Stimulated activated CD4-positive, alpha-beta T cell treated with anti-CD3 and anti-CD28 coated beads, Interleukin-4, amount 100 ng/mL, for 24 hours (primary cell): ENCODE measurements around the gene CAMTA1.

Experiments used
- DNase-seq: peaks from one replicate; pipeline ENCODE4 v3.0.0-alpha.2; 2020

The CAMTA1 gene

DNA sequence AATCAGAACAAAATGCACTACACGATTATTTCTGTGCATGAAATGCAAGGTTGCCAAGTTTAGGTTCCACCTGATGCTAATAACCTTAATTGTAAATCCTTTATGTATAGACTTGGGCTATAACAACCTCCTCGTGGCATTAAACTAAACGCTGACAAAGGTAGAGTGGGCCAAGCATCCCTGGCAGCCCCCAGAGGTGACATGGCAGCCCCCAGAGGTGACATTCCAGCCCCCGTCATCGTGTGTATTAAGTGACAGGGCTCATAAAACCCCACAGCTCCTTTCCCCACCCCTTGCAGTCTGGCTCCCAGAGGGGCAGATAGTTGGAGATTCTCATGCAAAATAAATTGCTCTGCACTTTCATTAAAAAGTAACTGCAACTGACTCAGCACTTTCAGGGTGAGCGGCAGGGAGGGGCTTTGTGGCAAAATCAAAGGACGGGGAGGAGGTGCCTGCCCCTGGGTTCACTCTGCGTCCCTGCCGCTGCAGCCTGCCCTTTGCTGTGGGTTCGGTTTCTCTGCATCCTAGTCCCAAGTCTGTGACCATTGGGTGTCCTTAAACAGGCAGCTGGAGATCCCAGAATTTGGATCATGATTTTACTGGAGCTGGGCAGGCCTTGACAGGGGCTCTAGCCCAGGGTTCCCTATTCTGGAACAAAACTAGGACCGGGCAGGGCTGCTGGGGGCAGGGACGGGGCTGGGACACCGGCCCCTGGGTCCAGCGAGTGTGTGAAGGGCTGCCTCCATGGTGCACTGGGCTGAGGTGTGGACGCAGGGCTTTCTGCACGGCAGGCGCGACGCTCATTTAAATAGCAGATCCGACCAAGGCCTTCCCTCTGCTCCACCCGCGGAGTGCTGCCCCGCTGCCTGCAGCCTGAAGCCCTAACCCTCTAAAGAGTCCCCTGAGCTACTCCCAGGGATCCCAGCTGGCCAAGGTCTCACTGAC is 751.0 kb downstream of the CAMTA1 start:
- DNase-seq = no peak

GRCh38 chr1:7536891-7537591 is 751.8 kb downstream of the CAMTA1 start:
- no peak for DNase-seq

DNA sequence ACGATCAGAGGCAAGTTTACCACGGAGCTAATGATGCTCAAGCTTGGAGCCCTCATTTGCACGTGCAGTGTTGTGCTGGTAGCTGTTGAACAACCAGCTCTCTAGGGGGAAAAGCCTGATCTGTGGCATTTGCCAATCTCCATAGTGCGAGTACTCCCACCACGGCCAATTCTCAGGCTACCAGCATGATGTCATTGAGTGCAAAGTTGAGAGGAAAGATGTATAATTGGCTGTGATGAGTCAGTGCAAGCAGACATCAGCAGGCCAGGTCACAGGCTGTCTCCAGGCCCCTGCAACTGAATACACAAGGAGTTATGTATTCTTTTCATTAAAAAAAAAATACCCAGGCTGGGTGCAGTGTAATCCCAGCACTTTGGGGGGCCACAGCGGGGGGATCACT is 752.8 kb downstream of the CAMTA1 start:
- DNase-seq = no peak

GRCh38 chr1:7538849-7539768 is 753.9 kb downstream of the CAMTA1 start:
- no peak for DNase-seq

- no peak for DNase-seq
Measured at GRCh38 chr1:7539769-7540175, 754.5 kb downstream of the CAMTA1 start.

- no peak for DNase-seq
Measured at GRCh38 chr1:7540816-7541215, 755.6 kb downstream of the CAMTA1 start.

DNA sequence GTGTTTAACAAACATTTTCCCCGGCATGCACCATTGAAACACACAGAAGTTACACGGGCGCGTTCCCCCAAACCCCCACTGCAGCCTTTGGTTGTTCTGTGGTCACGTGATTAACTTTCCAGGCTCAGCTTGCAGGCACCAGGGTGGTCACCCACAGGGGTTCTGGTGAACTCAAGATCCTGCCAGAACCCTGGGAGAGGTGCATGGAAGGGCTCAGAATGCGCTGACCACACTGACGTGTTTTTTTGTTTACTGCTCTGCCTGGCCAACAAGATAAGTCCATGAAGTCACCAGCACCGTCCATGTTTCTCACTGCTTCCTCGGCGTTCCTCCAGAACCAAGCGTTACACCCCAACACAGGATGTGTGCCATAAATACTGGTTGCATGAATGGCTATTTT is 756.4 kb downstream of the CAMTA1 start:
- no peak for DNase-seq

GRCh38 chr1:7543718-7544090 is 758.5 kb downstream of the CAMTA1 start:
- no peak for DNase-seq

DNA sequence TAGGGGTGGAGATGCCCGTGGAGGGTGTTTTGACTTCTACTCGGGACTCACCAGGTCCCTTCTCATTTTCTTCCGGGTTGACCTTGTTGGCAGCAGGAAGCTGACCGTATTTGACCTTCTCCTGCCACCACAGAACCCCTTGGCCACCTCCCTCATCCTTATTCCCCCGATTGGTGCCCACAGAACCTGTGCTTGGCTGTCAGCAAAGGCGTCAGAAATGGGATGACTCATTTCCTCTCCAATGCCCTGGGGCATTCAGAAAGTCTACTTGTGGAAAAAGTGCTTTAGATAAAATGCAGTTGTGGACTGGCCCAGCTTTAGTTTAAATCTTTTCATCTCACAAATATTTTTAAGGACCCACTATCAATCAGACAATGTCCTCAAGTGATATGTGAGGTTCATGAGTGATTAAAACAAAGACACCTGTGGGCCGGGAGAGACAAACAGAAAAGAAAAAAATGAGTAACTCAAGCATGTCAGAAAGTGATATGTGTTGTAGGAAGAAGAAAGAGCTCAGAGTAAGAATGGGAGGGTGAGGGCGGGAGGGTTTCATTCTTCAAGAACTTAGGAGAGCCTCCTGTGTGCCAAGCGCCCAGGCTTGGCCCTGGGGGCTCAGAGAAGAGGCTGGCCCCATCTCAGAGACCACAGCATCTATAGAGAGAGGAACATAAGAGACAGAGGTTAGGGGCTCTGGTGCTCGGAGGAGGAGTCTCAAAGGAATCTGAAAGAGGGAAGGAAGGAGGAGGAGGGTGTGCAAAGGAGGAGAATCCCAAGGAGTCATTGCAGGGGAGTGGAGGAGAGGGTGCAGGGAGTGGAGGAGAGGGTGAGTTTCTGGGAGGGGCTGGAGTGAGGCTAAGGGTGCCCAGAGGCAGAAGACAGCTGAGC is 764.3 kb downstream of the CAMTA1 start:
- DNase-seq = peak; percentile 26

- DNase-seq = no peak
Measured at GRCh38 chr1:7550261-7550865, 765.1 kb downstream of the CAMTA1 start.

- DNase-seq = no peak
Measured at GRCh38 chr1:7550981-7551380, 765.7 kb downstream of the CAMTA1 start.

DNA sequence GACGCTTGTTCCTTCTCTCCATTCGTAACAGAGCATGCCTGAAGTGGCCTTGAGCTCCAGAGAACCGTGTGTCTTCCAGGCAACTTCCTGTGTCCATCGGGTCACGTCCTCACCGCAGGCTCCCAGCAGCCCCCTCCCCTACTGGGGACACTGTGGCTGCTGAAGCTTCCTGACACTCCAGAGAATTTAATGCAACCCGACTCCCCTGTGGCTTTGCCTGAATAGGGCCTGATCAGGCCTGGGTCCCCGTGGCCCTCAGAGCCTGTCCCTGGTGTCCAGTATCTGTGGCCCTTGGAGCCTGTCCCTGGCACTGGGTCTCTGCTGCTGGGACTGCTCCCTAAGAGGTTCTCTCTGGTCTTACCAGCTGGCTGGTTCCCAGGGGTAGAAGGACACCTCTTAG is 766.2 kb downstream of the CAMTA1 start:
- no peak for DNase-seq

DNA sequence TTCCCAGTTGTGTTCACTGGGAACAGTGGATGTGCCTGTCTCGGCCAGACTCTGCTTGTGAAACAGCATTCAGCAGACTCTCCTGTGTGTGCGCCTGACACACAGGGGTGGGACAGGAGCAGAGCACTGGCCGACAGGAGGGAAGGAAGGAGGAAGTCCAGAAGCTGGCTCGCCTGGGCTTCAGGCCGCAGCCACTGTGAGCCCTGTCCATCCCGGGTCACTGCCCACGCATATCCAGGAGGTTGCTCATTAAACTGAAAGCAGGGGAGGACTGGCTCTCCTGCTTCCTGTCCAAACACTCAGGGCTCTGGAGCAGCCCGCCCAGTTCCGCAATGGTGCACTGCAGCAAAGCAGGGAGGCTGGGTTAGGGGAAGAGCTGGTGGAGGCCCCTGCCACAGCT is 767.1 kb downstream of the CAMTA1 start:
- DNase-seq = no peak

DNA sequence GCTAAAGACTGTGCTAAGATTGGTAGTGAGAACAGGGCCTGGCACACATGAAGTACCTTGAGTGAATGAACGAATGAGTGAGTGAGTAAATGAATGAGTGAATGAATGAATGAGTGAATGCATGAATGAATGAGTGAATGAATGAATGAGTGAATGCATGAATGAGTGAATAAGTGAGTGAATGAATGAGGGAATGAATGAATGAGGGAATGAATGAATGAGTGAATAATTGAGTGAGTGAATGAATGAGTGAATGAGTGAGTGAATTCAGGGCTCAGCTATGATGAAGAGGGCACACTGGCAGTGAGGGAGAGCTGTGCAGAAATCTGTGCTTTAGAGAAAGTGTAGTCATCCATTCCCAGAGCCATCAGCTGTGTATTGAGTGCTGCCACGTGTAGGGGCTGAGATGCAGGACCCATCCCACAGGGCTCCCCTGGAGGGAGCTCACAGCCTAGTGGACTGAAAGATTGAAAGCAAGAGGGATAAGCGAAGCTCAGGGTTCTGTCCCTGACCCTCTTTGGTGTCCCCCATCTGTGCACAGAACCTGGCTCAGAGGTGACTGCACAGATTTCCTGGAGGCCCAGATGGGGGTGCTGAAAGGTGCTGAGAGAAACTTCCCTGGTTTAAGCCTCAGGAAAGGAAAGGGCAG is 767.9 kb downstream of the CAMTA1 start:
- DNase-seq = no peak

DNA sequence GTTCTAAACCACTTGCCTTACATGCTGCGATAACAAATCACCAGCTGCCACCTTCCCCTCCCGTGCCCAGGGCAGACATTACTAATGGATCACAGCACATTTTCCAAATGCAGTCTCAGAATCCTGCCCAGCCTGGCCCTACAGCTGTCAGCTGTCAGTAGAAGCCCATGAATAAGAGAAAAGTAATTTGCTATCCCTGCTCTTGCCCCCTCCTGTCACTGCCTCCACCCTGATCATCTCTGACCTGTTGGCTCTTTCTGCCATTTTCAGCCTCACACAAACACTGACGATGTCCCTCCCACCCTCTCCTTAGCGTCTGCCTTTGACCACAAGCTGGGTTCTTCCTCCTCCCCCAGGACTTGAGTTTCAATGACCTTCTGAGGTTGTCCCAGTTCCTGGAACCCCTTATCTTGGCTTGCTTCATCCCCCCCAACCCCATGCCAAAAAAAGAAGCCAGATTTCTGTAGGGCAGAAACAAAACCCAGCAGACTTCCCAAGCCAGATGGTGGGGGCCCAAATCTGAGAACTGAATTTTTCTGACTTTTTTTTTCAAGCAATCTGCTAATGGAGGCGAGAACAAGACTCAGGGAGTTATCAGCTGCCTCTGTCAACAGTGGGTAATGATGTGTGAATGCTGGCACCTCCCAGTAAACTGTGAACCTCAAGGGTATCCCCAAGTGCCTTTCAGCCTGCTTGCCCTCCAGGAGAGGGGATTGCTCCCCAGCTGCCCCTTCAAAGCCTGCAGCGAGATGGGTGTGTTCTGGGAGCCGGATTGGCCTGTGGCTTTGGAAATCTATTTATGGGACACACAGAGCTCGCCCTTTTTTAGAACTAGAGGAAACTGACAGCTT is 769.4 kb downstream of the CAMTA1 start:
- no peak for DNase-seq

DNA sequence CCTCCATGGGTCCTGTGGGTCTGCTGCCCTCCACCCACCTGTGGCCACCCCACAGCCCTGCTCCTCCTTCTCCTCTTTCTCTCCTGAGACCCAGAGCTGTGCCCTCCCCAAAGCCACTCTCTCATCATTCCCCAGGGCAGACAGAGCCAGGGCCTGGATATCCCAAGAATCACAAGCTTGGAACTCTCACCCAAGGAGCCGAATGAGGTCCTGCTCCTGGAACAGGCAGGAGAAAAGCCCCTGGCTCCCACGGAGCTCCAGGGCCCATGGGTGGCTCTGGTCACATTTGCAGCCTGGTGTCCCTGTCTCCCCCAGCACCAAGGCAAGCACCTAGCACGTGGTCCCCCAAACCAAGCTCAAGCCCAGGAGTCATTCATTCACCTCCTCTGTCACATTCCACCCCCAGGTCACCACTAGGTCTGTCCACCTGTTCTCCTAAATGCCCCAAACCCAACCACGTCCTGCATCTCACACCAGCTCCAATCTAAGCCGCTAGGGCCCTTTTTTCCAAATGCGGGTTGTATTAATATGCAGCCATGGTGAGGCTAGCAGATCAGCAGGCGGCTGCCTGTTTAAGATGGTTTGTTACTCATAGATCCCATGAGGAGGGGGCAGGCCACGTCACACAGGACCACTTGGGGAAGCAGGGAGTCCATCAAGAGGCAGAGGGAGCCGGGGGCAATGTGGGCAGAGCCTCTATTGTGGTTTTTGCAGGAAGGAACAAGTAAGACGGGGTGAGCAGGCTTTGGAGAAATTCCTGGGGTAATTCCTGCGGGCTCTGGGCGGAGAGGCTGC is 770.3 kb downstream of the CAMTA1 start:
- no peak for DNase-seq

GRCh38 chr1:7557301-7557891 is 772.1 kb downstream of the CAMTA1 start:
- DNase-seq = no peak

DNA sequence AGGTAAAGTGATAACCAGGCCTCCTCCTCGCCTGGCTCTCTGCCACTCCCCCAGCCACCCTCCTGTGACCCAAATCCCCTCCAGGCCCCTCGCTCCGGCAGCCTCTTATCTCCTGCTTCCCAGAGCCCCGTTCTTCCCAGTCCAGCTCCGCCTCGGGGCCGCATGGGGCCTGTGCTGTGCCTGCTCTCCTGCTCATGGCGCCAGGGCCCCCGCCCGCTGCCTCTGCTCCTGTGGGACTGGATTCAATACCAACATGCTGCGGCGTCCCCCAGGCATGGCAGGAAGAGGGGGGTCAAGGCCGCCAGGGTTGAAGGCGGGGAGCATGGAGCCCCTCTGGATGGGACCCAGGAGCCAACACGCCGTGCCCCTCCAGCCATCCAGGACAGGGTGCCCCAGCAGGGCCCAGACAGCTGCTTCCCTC is 772.8 kb downstream of the CAMTA1 start:
- DNase-seq = no peak

DNA sequence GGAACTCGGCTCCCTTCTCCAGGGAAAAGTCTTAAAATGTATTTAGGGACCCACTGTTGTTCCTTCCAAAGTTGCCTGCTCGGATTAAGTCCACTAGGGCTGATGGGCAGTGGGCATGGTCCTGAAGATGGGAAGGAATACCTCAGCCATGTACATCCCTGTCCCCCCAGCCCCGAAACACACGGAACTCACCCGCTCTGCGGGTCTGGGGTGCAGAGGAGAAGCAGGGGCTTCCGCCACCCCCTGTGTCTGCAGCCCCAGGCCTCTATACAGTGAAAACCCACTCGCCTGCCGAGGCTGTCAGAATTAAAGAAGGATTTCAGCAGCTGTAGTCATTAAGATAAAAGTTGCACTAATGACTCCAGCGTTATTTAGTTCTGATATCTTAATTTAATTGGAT is 773.2 kb downstream of the CAMTA1 start:
- DNase-seq = no peak
